K562 (cell line): ENCODE results near the gene PLAAT4. TPM values are rescaled to one million over a fixed set of nuclear protein-coding genes. Genes with fewer than 3 reads are reported as not detected.

Source experiments
- CBX5 ChIP-seq: IDR thresholded peaks from 2 replicates; pipeline ENCODE4 v1.6.1; 2014; ENCODE audit warnings: low read depth, borderline replicate concordance
- DEAF1 ChIP-seq: fragments of 450-650 bp; formaldehyde crosslinking; IDR thresholded peaks from 2 replicates; pipeline ENCODE4 v1.4.0; 2020; ENCODE audit warnings: mild to moderate bottlenecking, moderate library complexity
- ESRRA ChIP-seq: fragments of 450-650 bp; IDR thresholded peaks from 2 replicates; pipeline ENCODE4 v1.6.1; 2014; ENCODE audit warnings: low read depth, mild to moderate bottlenecking, moderate library complexity, borderline replicate concordance
- FOS ChIP-seq: IDR thresholded peaks from 3 replicates; pipeline ENCODE4 v1.6.1; 2011; ENCODE audit not compliant: insufficient read length; ENCODE audit errors: extremely low read depth
- FOXA3 ChIP-seq, 2 experiments: fragments of 450-650 bp in 1 of 2; sonication (generic) in 1 of 2; formaldehyde crosslinking; IDR thresholded peaks in 1 of 2; conservative IDR thresholded peaks in 1 of 2; 2 replicates each; pipeline versions ENCODE4 v1.4.0 to v1.8.0; 2020 to 2022; ENCODE audit warnings: mild to moderate bottlenecking in 2 of 2, missing genetic modification reagents in 1 of 2
- MCM2 ChIP-seq: fragments of 450-650 bp; IDR thresholded peaks from 2 replicates; pipeline ENCODE4 v1.6.1; 2017; ENCODE audit warnings: low read depth, mild to moderate bottlenecking
- MCM5 ChIP-seq: fragments of 450-650 bp; IDR thresholded peaks from 2 replicates; pipeline ENCODE4 v1.6.1; 2016; ENCODE audit warnings: low read depth
- MEF2D ChIP-seq: conservative IDR thresholded peaks from 2 replicates; pipeline ENCODE4 v1.6.1; 2016; ENCODE audit warnings: low read depth, missing genetic modification characterization, missing compliant biosample characterization
- NCOA4 ChIP-seq: fragments of 450-650 bp; IDR thresholded peaks from 2 replicates; pipeline ENCODE4 v1.6.1; 2018; ENCODE audit warnings: mild to moderate bottlenecking; ENCODE audit not compliant: partially characterized antibody
- PRPF4 ChIP-seq: fragments of 200-400 bp; formaldehyde crosslinking; IDR thresholded peaks from one replicate; pipeline ENCODE4 v1.6.1; 2017; ENCODE audit warnings: low read length, low read depth, mild to moderate bottlenecking; ENCODE audit not compliant: insufficient read depth, poor library complexity, severe bottlenecking
- PURB ChIP-seq: sonication (generic); formaldehyde crosslinking; IDR thresholded peaks from 2 replicates; pipeline ENCODE4 v1.9.0; 2021; ENCODE audit warnings: low read depth, mild to moderate bottlenecking, missing genetic modification reagents
- RBM25 ChIP-seq: fragments of 200-400 bp; formaldehyde crosslinking; IDR thresholded peaks from 2 replicates; pipeline ENCODE4 v1.6.1; 2018; ENCODE audit warnings: low read length, low read depth, moderate library complexity; ENCODE audit not compliant: severe bottlenecking
- REST ChIP-seq, 2 experiments: fragments of 450-650 bp; formaldehyde crosslinking in 1 of 2; IDR thresholded peaks; 2 replicates each; pipeline versions ENCODE4 v1.4.0 to v1.6.1; 2014 to 2020; ENCODE audit warnings: mild to moderate bottlenecking in 2 of 2, borderline replicate concordance in 1 of 2, low read depth in 1 of 2
- RHOXF2B ChIP-seq: fragments of 250-450 bp; sonication (Bioruptor Pico); conservative IDR thresholded peaks from 2 replicates; pipeline ENCODE4 v1.5.1; 2021
- SIN3B ChIP-seq: fragments of 450-650 bp; IDR thresholded peaks from 2 replicates; pipeline ENCODE4 v1.6.1; 2017; ENCODE audit warnings: low read depth, mild to moderate bottlenecking, moderate library complexity
- SMAD4 ChIP-seq: fragments of 250-450 bp; sonication (Bioruptor Pico); conservative IDR thresholded peaks from 2 replicates; pipeline ENCODE4 v1.8.0; 2021; ENCODE audit warnings: inconsistent platforms, mild to moderate bottlenecking, moderate library complexity
- SMC3 ChIP-seq: conservative IDR thresholded peaks from 2 replicates; pipeline ENCODE4 v1.6.1; 2011; ENCODE audit warnings: low read depth, low read length, improper control_type of control experiment; ENCODE audit not compliant: insufficient read depth
- ZFX ChIP-seq: sonication (generic); formaldehyde crosslinking; IDR thresholded peaks from 2 replicates; pipeline ENCODE4 v1.8.0; 2022; ENCODE audit warnings: mild to moderate bottlenecking, missing genetic modification reagents, moderate library complexity
- polyA plus RNA-seq, 8 experiments: library from polyadenylated mRNA; depleted of rRNA in 4 of 8; stranded (reverse) in 5 of 8; unstranded in 3 of 8; fragments of >200 nt; fragmentation: Nextera tagmentation in 2 of 8; fragmentation: Illumina TruSeq in 1 of 8; extraction: Ambion mirVana in 2 of 8; extraction: Trizol in 1 of 8; gene quantifications; 2 replicates each; pipeline versions ENCODE4 v1.2.1 to v1.2.3, GENCODE V29; 2011 to 2014; ENCODE audit warnings: inconsistent platforms in 1 of 8, missing spikeins in 1 of 8
- total RNA-seq, 7 experiments: library from RNA; depleted of rRNA in 6 of 7; stranded (reverse); fragments of >200 nt in 6 of 7; fragmentation: Illumina TruSeq in 2 of 7; extraction: Trizol in 2 of 7; gene quantifications; 2 replicates each; pipeline versions ENCODE4 v1.2.1 to v1.2.3, GENCODE V29; 2011 to 2021; ENCODE audit warnings: low replicate concordance in 1 of 7
- TF ChIP-seq, protein P1 (sequence below): IDR thresholded peaks from 2 replicates; pipeline ENCODE4 v1.6.1; 2014; ENCODE audit warnings: antibody characterized with exemption

Gene PLAAT4
- total and polyA plus RNA-seq, 9 of the 15 experiments (the other 6 are each of a cell fraction or from before 2014, with no cell fraction given): 0.54 to 3.0 (median 1.3) TPM; not detected in 1

- TF ChIP-seq REST (IDR thresholded peaks at IDR 0.05; ENCODE audit: borderline replicate concordance): no peak
- TF ChIP-seq REST (CRISPR knock-in tag; IDR thresholded peaks at IDR 0.05; ENCODE audit: low read depth): no peak
- TF ChIP-seq RBM25: no peak
- no peak for TF ChIP-seq SMC3
- no peak for TF ChIP-seq FOS
- no peak for TF ChIP-seq SIN3B
- TF ChIP-seq, protein P1, sequence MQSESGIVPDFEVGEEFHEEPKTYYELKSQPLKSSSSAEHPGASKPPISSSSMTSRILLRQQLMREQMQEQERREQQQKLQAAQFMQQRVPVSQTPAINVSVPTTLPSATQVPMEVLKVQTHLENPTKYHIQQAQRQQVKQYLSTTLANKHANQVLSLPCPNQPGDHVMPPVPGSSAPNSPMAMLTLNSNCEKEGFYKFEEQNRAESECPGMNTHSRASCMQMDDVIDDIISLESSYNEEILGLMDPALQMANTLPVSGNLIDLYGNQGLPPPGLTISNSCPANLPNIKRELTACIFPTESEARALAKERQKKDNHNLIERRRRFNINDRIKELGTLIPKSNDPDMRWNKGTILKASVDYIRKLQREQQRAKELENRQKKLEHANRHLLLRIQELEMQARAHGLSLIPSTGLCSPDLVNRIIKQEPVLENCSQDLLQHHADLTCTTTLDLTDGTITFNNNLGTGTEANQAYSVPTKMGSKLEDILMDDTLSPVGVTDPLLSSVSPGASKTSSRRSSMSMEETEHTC: no peak
- TF ChIP-seq ESRRA: peak; percentile 72; the same call in 1 of the 2 replicates
- TF ChIP-seq MCM5: no peak
- no peak for TF ChIP-seq MEF2D (tag)
- TF ChIP-seq DEAF1 (CRISPR knock-in tag): no peak
- no peak for TF ChIP-seq ZFX (CRISPR knock-in tag)
- TF ChIP-seq FOXA3 (CRISPR knock-in tag; conservative IDR thresholded peaks at IDR 0.05 in 1 of 2, IDR thresholded peaks at IDR 0.05 in 1 of 2): no peak
- no peak for TF ChIP-seq PURB (CRISPR knock-in tag)
- TF ChIP-seq NCOA4: no peak
- TF ChIP-seq CBX5: no peak
- no peak for TF ChIP-seq SMAD4 (CRISPR knock-in tag)
- no peak for TF ChIP-seq RHOXF2B
- no peak for TF ChIP-seq PRPF4
- TF ChIP-seq MCM2: no peak
These were observed 18.1 kb upstream of the PLAAT4 start (continued) for GRCh38 chr11:63518548-63518947.
